Right lung (tissue), 5 donors: ENCODE data around the gene CDKAL1. TPM values are rescaled to one million over a fixed set of nuclear protein-coding genes. Genes with fewer than 3 reads are reported as not detected.

Experiments
- DNase-seq, 2 donors: peaks; one replicate each; pipeline ENCODE4 v3.0.0-alpha.2; 2013
- polyA plus RNA-seq, 5 donors: library from polyadenylated mRNA; unstranded; fragments of 120-200 nt; gene quantifications; one replicate each; pipeline versions ENCODE4 v1.2.1 to v1.2.3, GENCODE V29; 2013; ENCODE audit warnings: inconsistent platforms in 1 of 5, low replicate concordance in 1 of 5; ENCODE audit not compliant: insufficient read length in 5 of 5, insufficient read depth in 1 of 5

CDKAL1 gene
- polyA plus RNA-seq, 5 donors: 15.1 to 19.5 (median 18.2) TPM

GRCh38 chr6:21101694-21102093 is 567.4 kb downstream of the CDKAL1 start:
- no peak for DNase-seq

DNA sequence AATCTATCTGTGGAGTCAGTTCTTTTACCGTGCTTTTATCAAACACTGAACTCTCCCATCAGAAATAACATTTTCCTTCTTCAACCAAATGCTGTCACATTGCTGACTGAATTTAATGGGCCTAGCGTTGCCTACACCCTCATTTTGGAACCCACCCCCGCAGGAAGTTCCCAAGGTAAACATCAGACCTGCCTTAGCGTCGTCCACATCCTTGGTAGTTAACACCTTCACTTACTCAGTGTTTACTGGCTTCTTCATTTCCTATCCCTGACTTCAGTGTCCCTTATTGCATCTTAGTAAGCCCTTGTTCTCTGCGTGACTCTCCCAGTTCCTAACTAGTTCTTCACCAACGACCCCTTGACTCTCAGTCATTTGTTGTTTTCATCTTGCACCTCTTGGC is 567.9 kb downstream of the CDKAL1 start:
- no peak for DNase-seq

- DNase-seq: no peak
These were observed 568.4 kb downstream of the CDKAL1 start for GRCh38 chr6:21102624-21103023.

- peak in 1 of 2 donors; percentile 34 for DNase-seq
These were observed 569.5 kb downstream of the CDKAL1 start for GRCh38 chr6:21103626-21104224.

DNA sequence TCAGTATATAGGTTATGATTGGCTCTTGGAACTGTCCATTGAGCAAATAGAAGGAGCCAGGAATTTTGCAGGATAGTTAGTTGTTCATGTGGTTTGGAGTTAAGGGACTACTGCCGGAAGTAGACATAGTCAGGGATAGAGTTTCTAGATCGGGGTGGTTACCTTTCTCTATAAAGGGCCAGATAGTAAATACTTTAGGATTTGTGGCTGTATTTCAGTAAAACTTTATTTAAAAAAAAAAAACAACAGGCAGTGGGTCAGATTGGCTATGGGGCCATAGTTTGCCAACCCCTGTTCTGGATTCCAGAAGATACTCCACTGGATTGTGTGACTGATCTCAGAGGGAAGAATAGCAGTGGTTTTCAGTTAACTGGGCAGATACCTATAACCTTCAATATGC is 570.0 kb downstream of the CDKAL1 start:
- no peak for DNase-seq

- DNase-seq: no peak
These were observed 573.5 kb downstream of the CDKAL1 start for GRCh38 chr6:21107796-21108195.

GRCh38 chr6:21109391-21110178 is 575.3 kb downstream of the CDKAL1 start:
- DNase-seq: peak in 1 of 2 donors; percentile 49

DNA sequence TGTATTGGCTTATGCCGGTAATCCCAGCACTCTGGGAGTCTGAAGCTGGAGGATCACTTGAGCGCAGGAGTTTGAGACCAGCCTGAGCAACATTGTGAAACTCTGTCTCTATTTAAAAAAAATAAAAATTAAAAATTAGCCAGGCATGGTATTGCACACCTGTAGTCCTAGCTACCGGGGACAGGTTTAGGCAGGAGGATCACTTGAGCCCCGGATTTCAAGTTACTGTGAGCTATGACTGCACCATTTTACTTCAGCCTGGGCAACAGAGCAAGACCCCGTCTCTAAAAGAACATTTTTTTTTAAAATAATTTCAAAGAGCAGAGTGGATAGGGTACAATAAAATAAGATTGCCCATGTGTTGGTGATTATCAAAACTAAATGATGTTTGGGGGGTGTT is 576.4 kb downstream of the CDKAL1 start:
- no peak for DNase-seq

DNA sequence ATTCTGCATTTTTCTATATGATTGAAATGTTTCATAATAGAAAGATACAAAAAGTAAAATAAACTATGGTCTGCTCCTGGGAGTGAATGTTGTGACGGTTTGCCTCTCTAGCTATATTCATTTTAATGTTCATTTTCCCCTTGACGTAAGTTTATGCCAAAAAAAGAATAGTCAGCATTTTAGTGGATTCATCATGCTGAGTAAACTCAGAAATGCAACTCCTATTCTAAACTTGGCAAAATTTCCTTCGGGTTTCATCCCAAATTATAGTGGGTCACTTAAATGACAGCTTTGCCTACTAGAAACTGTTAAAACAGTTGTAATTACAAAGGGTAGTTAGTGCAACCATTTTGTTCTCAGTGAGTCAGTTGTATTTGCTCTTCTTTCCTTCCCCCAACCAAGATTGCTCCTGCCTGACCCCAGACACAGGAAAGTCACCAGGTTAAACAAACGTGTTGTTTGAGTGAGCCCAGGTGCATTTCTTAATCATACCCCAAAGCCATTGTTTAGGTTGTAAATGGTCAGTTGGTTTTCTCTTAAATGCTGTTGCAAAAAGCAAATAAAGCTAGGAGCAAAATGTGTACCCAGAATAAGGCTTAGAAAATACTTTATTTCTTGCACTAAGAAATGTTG is 577.0 kb downstream of the CDKAL1 start:
- no peak for DNase-seq

DNA sequence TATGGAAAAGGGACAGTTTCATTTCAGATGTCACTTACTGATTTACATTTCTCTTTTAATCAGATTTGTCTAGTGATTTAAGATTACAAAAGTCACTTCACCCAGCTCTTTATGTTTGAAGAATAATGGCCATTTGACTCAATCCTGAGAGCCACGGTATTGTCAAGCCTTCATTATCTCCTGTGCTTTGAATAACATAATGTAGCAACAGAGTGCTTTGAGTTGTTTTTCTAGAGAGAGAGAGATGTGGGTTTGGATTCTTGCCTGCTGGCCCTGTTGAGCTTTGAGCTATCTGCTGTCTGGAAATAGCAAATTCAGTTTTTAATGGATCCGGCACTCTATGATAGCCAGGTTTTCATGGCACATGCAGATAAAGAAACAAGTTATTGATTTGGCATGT is 580.9 kb downstream of the CDKAL1 start:
- peak in 1 of 2 donors; percentile 27 for DNase-seq

GRCh38 chr6:21116736-21117135 is 582.5 kb downstream of the CDKAL1 start:
- DNase-seq: no peak

- no peak for DNase-seq
These were observed 584.0 kb downstream of the CDKAL1 start for GRCh38 chr6:21118216-21118780.

DNA sequence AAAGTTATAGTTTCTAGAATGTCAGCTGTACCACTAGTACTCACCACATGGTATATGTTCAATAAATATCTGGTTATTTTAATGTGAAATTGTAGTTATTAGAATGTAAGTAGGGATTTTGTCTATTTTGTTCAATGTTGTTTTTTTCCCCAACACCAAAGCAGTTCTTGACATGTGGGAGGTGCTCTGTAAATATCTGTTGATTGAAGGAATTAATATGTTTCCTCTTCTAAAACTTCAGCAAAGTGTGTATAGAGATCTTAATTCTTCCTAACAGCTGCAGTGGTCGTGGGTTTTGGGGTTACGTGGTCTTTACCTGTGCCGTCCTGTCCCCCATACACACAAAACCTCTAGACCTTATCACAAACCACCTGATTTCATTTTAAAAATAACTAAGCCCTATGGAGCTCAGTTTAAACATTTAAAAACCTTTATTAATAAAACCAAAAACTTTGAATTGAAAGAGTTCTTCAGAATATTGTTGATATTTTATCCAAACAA is 587.4 kb downstream of the CDKAL1 start:
- DNase-seq: no peak

DNA sequence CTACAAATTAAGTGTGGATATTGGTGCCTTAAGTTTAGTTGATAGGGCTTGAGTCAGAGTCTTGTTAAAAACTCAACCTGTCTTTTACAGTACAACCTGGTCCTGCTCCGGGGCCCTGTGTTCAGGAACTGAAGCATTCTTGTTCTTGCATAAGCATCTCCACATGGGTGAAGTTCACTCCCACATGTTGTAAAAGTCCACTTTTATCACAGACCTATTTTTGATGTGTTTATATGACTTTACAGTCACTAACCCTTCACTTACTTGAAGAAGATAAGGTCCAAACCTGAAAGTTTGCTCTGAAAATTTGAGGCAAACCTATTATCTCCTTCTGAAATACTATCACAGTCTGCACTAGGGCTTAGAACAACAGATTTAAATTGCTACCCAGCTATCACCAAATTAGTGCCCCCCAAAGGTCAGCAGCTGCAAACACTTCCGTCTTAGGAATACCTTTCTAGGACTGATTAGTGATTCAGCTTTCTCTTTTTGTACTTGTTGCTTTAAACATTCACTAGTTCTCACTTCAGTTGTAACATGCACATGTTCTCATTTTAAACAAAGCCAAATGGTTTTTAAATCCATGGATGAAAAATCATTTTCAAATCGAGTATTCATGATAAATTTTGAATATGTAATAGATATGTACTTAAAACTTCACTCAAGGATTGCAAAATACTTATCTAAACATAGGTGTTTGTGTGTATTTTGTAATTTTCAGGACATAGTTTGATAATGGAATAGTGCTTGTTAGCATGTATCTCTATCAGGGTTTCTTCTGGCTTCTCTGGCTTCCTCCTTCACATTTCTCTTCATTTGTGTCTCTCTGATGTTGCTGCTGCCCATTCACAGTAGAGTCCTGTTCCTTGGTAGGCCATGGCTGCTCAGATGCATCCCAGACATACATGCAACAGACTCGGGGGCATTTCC is 589.5 kb downstream of the CDKAL1 start:
- DNase-seq: no peak

DNA sequence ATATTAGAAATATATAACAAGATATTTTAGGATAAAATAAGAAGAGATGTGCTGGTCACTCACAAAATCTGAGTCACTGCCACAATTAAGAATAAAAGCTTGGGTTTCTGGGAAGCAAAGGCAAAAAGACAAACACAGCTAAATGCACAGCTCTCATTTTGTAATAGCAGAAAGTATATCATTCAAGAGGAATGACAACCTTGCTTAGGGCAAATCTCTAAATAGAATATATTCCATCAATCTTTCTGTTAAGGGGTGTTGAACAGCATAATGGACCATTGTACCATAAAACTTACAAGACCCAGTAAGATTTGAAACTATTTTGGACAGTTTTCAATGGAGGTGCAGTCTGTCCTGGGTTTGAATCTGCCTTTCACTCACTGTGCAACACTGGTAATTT is 594.3 kb downstream of the CDKAL1 start:
- no peak for DNase-seq

DNA sequence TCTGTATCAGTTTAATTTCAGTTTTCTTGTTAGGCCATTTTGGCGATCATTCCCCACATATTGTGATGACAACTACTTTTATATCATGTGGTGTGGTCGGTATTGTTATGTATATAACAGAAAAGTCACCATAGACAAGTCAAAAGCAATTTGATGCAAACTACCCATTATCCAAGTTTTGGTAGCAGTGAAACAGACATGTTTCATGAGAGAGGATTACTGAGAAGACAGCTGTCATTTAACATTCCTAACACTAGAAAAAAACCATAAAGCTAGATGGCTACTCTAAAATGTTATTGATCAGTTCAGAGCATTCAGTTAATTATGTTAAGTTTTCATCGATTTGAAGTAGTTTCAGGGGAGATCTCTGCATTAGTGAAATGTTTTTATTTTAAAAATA is 597.1 kb downstream of the CDKAL1 start:
- DNase-seq: no peak

GRCh38 chr6:21132446-21132845 is 598.2 kb downstream of the CDKAL1 start:
- DNase-seq: peak in 1 of 2 donors; percentile 62

DNA sequence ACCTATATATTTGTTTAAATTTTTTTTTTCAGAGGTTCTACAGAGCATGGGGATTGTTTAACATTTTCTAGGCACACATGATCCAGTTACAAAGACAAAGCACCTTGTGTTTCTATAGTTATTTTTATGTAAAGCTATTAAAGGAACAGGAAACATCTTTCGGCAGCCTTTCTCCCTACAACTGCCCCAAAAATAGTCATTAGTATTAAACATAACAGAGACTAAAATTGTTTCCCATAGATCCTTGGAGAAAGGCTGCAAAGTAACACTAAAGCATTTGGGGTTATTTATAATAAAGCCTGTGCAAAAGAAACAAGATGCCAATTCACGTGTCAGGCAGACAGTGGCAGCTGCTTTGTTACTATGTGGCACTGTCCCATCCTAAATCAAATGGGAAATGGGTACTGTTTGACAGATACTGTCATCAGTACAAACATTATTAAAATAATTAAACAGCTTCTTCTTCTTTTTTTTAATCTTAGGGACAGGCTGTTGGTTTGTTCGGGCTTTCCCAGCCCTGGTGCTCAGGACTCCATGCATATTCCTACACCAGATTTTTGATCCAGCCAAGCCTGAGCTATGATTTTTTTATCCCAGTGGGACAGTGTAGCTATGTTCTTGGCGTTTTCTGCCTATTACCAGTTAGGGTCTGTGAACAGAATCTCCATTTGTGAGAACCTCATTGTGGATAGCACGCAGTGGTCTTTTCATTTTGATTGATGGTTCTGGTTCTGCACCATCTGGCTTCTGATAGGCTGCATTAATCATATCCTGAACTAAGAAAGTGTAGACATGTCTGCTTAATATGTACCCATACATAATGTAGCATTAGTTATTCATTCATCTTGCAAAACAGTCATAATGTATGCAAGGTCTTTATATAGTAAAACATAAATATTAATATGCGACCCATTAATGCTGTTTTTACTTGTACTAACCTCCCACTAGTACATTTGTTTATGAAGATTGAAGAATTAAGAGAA is 598.9 kb downstream of the CDKAL1 start:
- DNase-seq: no peak

GRCh38 chr6:21133901-21134300 is 599.6 kb downstream of the CDKAL1 start:
- DNase-seq: no peak

DNA sequence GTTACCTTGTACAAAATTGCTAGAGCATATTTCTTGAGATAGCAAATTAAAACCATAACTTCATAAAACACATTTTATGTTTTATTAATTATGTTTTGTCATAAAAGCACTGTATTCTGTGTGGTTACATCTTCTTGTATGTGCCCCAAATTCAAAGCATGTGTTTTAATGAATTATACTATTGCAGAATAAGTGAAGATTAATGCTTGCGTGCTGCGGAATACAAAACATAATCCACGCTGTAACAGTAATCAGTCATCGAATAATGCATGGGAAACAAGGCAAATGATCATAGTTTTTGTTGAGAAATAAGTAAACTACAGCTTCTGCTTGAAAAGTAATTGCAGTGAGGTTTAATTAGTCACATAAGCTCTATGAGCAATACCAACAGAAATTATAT is 600.1 kb downstream of the CDKAL1 start:
- no peak for DNase-seq
